ENCODE measurements around the gene ADIPOR2. TPM values are rescaled to one million over a fixed set of nuclear protein-coding genes. Genes with fewer than 3 reads are reported as not detected.

ADIPOR2 gene
- total and polyA plus RNA-seq, 4 donors, result 26.6 to 68.3 (median 41.7) TPM

DNA sequence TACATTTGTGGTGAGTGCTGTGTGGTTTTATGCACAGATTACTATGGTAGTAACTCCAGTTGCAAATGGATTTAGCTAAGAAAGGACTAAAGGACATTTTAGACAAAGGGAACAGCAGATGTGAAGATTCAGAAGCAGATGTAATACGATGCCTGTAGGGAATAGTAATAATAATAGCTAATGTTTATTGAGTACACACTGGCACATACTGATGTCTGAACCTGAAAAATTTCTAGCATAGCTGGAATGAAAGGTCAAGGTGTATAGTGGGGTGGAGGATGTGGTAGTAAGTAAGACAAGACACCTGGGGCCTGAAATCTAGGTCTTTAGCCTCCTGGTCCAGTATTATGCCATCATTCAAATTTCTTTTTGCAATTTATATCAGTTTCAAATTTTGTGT lies 75.2 kb downstream of the ADIPOR2 start:
- H3K4me3 ChIP-seq (ENCODE audit: low read depth in 1 of 3, low read length in 3 of 3), result no peak overlapping the region
- DNase-seq (ENCODE audit: low spot score), result no peak
- no peak for TF ChIP-seq FOXA2 (IDR thresholded peaks at IDR 0.05)
- TF ChIP-seq HNF4A (conservative IDR thresholded peaks at IDR 0.05), result no peak
- TF ChIP-seq GABPA (IDR thresholded peaks at IDR 0.05 in 1 of 2, conservative IDR thresholded peaks at IDR 0.05 in 1 of 2), result no peak
- no peak for TF ChIP-seq SP1 (IDR thresholded peaks at IDR 0.05)
- no peak for TF ChIP-seq RXRA (IDR thresholded peaks at IDR 0.05)
- TF ChIP-seq ATF3 (IDR thresholded peaks at IDR 0.05), result no peak
- TF ChIP-seq, protein P1, sequence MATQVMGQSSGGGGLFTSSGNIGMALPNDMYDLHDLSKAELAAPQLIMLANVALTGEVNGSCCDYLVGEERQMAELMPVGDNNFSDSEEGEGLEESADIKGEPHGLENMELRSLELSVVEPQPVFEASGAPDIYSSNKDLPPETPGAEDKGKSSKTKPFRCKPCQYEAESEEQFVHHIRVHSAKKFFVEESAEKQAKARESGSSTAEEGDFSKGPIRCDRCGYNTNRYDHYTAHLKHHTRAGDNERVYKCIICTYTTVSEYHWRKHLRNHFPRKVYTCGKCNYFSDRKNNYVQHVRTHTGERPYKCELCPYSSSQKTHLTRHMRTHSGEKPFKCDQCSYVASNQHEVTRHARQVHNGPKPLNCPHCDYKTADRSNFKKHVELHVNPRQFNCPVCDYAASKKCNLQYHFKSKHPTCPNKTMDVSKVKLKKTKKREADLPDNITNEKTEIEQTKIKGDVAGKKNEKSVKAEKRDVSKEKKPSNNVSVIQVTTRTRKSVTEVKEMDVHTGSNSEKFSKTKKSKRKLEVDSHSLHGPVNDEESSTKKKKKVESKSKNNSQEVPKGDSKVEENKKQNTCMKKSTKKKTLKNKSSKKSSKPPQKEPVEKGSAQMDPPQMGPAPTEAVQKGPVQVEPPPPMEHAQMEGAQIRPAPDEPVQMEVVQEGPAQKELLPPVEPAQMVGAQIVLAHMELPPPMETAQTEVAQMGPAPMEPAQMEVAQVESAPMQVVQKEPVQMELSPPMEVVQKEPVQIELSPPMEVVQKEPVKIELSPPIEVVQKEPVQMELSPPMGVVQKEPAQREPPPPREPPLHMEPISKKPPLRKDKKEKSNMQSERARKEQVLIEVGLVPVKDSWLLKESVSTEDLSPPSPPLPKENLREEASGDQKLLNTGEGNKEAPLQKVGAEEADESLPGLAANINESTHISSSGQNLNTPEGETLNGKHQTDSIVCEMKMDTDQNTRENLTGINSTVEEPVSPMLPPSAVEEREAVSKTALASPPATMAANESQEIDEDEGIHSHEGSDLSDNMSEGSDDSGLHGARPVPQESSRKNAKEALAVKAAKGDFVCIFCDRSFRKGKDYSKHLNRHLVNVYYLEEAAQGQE (IDR thresholded peaks at IDR 0.05), result no peak
- H3K27ac ChIP-seq (ENCODE audit: low read depth in 1 of 2, low read length in 2 of 2), result no peak overlapping the region
- H3K4me1 ChIP-seq (ENCODE audit: control insufficient read depth in 4 of 4, insufficient read depth in 4 of 4, low read length in 3 of 4), result peaks cover 6 to 42% (median 19%) of the 10 kb centered on the region in 4 donors
- peaks cover 0 to 6% (median 1%) of the 10 kb centered on the region in 4 donors for H3K36me3 ChIP-seq (ENCODE audit: control insufficient read depth in 4 of 4, insufficient read depth in 3 of 4, low read depth in 1 of 4, low read length in 3 of 4)
- H3K9me3 ChIP-seq (ENCODE audit: control insufficient read depth in 4 of 4, low read length in 3 of 4), result no peaks in the 10 kb centered on the region
- H3K27me3 ChIP-seq (ENCODE audit: control insufficient read depth in 4 of 4, insufficient read depth in 4 of 4, low read length in 3 of 4), result no peaks in the 10 kb centered on the region
- H3K9ac ChIP-seq (ENCODE audit: low read depth in 1 of 2, low read length in 2 of 2), result no peak overlapping the region
- 78% methylated on average over 1 of the region's 1 CpG for WGBS

GRCh38 chr12:1767407-1768090 lies 76.7 kb downstream of the ADIPOR2 start:
- WGBS, result 48% methylated on average over 1 of the region's 1 CpG
- no peak overlapping the region for H3K9ac ChIP-seq (ENCODE audit: low read depth in 1 of 2, low read length in 2 of 2)
- peaks cover 0 to 6% (median 2%) of the 10 kb centered on the region in 4 donors for H3K36me3 ChIP-seq (ENCODE audit: control insufficient read depth in 4 of 4, insufficient read depth in 3 of 4, low read depth in 1 of 4, low read length in 3 of 4)
- TF ChIP-seq, protein P2, sequence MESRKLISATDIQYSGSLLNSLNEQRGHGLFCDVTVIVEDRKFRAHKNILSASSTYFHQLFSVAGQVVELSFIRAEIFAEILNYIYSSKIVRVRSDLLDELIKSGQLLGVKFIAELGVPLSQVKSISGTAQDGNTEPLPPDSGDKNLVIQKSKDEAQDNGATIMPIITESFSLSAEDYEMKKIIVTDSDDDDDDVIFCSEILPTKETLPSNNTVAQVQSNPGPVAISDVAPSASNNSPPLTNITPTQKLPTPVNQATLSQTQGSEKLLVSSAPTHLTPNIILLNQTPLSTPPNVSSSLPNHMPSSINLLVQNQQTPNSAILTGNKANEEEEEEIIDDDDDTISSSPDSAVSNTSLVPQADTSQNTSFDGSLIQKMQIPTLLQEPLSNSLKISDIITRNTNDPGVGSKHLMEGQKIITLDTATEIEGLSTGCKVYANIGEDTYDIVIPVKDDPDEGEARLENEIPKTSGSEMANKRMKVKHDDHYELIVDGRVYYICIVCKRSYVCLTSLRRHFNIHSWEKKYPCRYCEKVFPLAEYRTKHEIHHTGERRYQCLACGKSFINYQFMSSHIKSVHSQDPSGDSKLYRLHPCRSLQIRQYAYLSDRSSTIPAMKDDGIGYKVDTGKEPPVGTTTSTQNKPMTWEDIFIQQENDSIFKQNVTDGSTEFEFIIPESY (IDR thresholded peaks at IDR 0.05), result no peak
- no peak for TF ChIP-seq RAD21 (IDR thresholded peaks at IDR 0.05)
- TF ChIP-seq YY1 (IDR thresholded peaks at IDR 0.05), result no peak
- TF ChIP-seq HNF4A (conservative IDR thresholded peaks at IDR 0.05), result peak in 1 of 2 donors; percentile 16
- no peak for TF ChIP-seq ATF3 (IDR thresholded peaks at IDR 0.05)
- TF ChIP-seq RXRA (IDR thresholded peaks at IDR 0.05), result no peak
- no peak for TF ChIP-seq MAX (IDR thresholded peaks at IDR 0.05)
- TF ChIP-seq FOXA1 (IDR thresholded peaks at IDR 0.05), result no peak
- H3K4me3 ChIP-seq (ENCODE audit: low read depth in 1 of 3, low read length in 3 of 3), result no peak overlapping the region
- peaks cover 6 to 42% (median 19%) of the 10 kb centered on the region in 4 donors for H3K4me1 ChIP-seq (ENCODE audit: control insufficient read depth in 4 of 4, insufficient read depth in 4 of 4, low read length in 3 of 4)
- H3K27ac ChIP-seq (ENCODE audit: low read depth in 1 of 2, low read length in 2 of 2), result peak overlapping the region; percentile 66 to 79
- H3K9me3 ChIP-seq (ENCODE audit: control insufficient read depth in 4 of 4, low read length in 3 of 4), result no peaks in the 10 kb centered on the region
- no peak for DNase-seq (ENCODE audit: low spot score)
- no peaks in the 10 kb centered on the region for H3K27me3 ChIP-seq (ENCODE audit: control insufficient read depth in 4 of 4, insufficient read depth in 4 of 4, low read length in 3 of 4)
